HEK293T (cell line): ENCODE results near the gene KIF21A.

Experiments used
- ARNT ChIP-seq: fragments of 450-650 bp; IDR thresholded peaks from 2 replicates; pipeline ENCODE4 v1.6.1; 2017; ENCODE audit warnings: mild to moderate bottlenecking
- BHLHE40 ChIP-seq: fragments of 450-650 bp; IDR thresholded peaks from 2 replicates; pipeline ENCODE4 v1.6.1; 2016; ENCODE audit warnings: mild to moderate bottlenecking, moderate library complexity, borderline replicate concordance
- ELF4 ChIP-seq: fragments of 450-650 bp; IDR thresholded peaks from 2 replicates; pipeline ENCODE4 v1.6.1; 2017; ENCODE audit warnings: antibody characterized with exemption
- FOXA1 ChIP-seq: fragments of 450-650 bp; IDR thresholded peaks from 2 replicates; pipeline ENCODE4 v1.6.1; 2016; ENCODE audit warnings: mild to moderate bottlenecking
- FOXK2 ChIP-seq: fragments of 450-650 bp; IDR thresholded peaks from 2 replicates; pipeline ENCODE4 v1.6.1; 2016; ENCODE audit warnings: mild to moderate bottlenecking
- FOXM1 ChIP-seq: fragments of 450-650 bp; IDR thresholded peaks from 2 replicates; pipeline ENCODE4 v1.6.1; 2017; ENCODE audit warnings: mild to moderate bottlenecking, borderline replicate concordance
- HDGF ChIP-seq: fragments of 450-650 bp; IDR thresholded peaks from 2 replicates; pipeline ENCODE4 v1.6.1; 2017; ENCODE audit warnings: antibody characterized with exemption, borderline replicate concordance
- LEF1 ChIP-seq: fragments of 450-650 bp; IDR thresholded peaks from 2 replicates; pipeline ENCODE4 v1.6.1; 2017; ENCODE audit warnings: mild to moderate bottlenecking, borderline replicate concordance
- NFRKB ChIP-seq: fragments of 450-650 bp; IDR thresholded peaks from 2 replicates; pipeline ENCODE4 v1.6.1; 2016; ENCODE audit warnings: mild to moderate bottlenecking, moderate library complexity
- SP1 ChIP-seq: fragments of 450-650 bp; IDR thresholded peaks from 2 replicates; pipeline ENCODE4 v1.6.1; 2017
- SUZ12 ChIP-seq: fragments of 450-650 bp; IDR thresholded peaks from 2 replicates; pipeline ENCODE4 v1.6.1; 2016; ENCODE audit warnings: mild to moderate bottlenecking
- TARDBP ChIP-seq: fragments of 450-650 bp; IDR thresholded peaks from 2 replicates; pipeline ENCODE4 v1.6.1; 2016
- TF ChIP-seq, protein P1 (sequence below): fragments of 450-650 bp; IDR thresholded peaks from 2 replicates; pipeline ENCODE4 v1.6.1; 2016

DNA sequence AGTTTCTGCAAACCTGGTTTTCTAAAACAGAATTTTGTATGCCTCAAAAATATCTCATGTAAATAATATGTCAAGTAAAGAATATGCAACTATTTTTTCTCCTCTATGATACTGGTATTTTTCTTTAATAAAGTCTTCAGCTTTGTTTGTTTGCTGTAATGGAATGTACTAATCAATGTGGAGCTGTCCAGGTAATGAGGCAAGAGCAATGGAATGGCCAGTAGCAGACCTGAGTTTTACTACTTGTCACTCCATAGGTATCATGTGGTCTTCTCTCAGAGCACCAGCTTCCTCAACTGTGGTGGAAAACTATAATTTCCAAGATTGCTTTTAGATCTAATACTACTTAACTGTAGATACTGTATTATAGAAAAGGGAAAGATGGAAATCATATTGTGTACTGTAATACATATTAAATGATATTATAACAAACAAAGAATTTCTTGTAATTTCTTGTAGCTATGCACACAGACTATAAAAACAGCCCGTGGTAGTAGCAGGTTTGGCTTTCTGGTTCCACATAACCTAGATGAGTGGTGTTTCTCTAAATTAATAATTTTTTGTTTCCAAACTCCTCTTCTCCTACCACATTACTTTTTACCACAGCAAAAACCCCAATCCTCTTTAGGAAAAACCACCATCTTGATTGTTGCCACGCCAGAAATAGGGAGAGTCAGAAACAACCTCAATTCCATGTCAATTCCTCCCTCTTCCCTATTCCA, 70.6 kb downstream of the KIF21A start:
- TF ChIP-seq ARNT, result no peak
- no peak for TF ChIP-seq SP1
- no peak for TF ChIP-seq HDGF
- no peak for TF ChIP-seq BHLHE40
- TF ChIP-seq FOXA1, result no peak
- TF ChIP-seq ELF4, result no peak
- no peak for TF ChIP-seq TARDBP
- TF ChIP-seq, protein P1, sequence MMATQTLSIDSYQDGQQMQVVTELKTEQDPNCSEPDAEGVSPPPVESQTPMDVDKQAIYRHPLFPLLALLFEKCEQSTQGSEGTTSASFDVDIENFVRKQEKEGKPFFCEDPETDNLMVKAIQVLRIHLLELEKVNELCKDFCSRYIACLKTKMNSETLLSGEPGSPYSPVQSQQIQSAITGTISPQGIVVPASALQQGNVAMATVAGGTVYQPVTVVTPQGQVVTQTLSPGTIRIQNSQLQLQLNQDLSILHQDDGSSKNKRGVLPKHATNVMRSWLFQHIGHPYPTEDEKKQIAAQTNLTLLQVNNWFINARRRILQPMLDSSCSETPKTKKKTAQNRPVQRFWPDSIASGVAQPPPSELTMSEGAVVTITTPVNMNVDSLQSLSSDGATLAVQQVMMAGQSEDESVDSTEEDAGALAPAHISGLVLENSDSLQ, result no peak
- TF ChIP-seq LEF1, result no peak
- no peak for TF ChIP-seq SUZ12
- TF ChIP-seq FOXM1, result no peak
- no peak for TF ChIP-seq NFRKB
- TF ChIP-seq FOXK2, result no peak
